HL-60 (cell line): ENCODE data around the gene NUP62.

Source experiments
- DNase-seq, 2 experiments: peaks; one replicate each; pipeline ENCODE4 v3.0.0-alpha.2; 2010 to 2020; ENCODE audit warnings: low read depth in 1 of 2, low spot score in 1 of 2
- H3K27ac ChIP-seq: fragments of 250-450 bp; sonication (Bioruptor Pico); replicated peaks from 2 replicates; pipeline ENCODE4 v1.5.1; 2020; ENCODE audit warnings: mild to moderate bottlenecking, moderate library complexity
- H3K27me3 ChIP-seq: fragments of 250-450 bp; sonication (Bioruptor Pico); 2 replicates; pipeline ENCODE4 v1.5.1; 2021; ENCODE audit warnings: mild to moderate bottlenecking, moderate library complexity; ENCODE audit not compliant: insufficient read depth, poor library complexity, severe bottlenecking
- H3K4me3 ChIP-seq: replicated peaks from 2 replicates; pipeline ENCODE4 v1.5.1; 2011; ENCODE audit warnings: mild to moderate bottlenecking, control low read depth, low read length; ENCODE audit not compliant: insufficient read depth
- CTCF ChIP-seq: IDR thresholded peaks from one replicate; pipeline ENCODE4 v1.5.1; 2011; ENCODE audit warnings: low read length, control low read depth, inconsistent platforms; ENCODE audit not compliant: insufficient read depth
- GABPA ChIP-seq: IDR thresholded peaks from 2 replicates; pipeline ENCODE4 v1.6.1; 2012; ENCODE audit warnings: low read depth
- POLR2AphosphoS5 ChIP-seq: IDR thresholded peaks from 2 replicates; pipeline ENCODE4 v1.6.1; 2012; ENCODE audit warnings: low read depth
- REST ChIP-seq: IDR thresholded peaks from 2 replicates; pipeline ENCODE4 v1.6.1; 2012; ENCODE audit warnings: low read depth; ENCODE audit not compliant: insufficient replicate concordance
- SPI1 ChIP-seq: IDR thresholded peaks from 2 replicates; pipeline ENCODE4 v1.6.1; 2012; ENCODE audit warnings: low read depth, mild to moderate bottlenecking, borderline replicate concordance

The NUP62 gene

GRCh38 chr19:49952479-49952836, 23.2 kb upstream of the NUP62 start:
- Histone ChIP-seq H3K27ac (no peak overlapping the region), H3K4me3 (no peak overlapping the region), H3K27me3 (no peaks in the 10 kb centered on the region)
- DNase-seq: no peak
- TF ChIP-seq POLR2AphosphoS5 (no peak), GABPA (no peak), SPI1 (no peak)

GRCh38 chr19:49951806-49952478, 22.6 kb upstream of the NUP62 start:
- TF ChIP-seq POLR2AphosphoS5 (no peak), GABPA (no peak)
- Histone ChIP-seq H3K27ac (no peak overlapping the region), H3K27me3 (no peaks in the 10 kb centered on the region), H3K4me3 (no peak overlapping the region)
- DNase-seq: no peak

- Histone ChIP-seq H3K27me3 (no peaks in the 10 kb centered on the region), H3K4me3 (no peak overlapping the region), H3K27ac (no peak overlapping the region)
- DNase-seq: no peak
- TF ChIP-seq SPI1 (no peak), CTCF (no peak), POLR2AphosphoS5 (no peak), REST (no peak), GABPA (no peak)
Measured at GRCh38 chr19:49950956-49951526, 21.7 kb upstream of the NUP62 start.

- Histone ChIP-seq H3K27me3 (no peaks in the 10 kb centered on the region), H3K4me3 (no peak overlapping the region), H3K27ac (no peak overlapping the region)
- no peak for DNase-seq
- no peak for TF ChIP-seq POLR2AphosphoS5
- TF ChIP-seq GABPA: no peak
- no peak for TF ChIP-seq SPI1
- TF ChIP-seq REST: no peak
- no peak for TF ChIP-seq CTCF
Measured at GRCh38 chr19:49950590-49950948, 21.3 kb upstream of the NUP62 start.
